Stomach smooth muscle (tissue), 2 donors: Measurements from ENCODE around the gene MKS1.

Experiments used
- H3K27ac ChIP-seq: one replicate; pipeline ENCODE4 v1.7.0; 2013; ENCODE audit warnings: mild to moderate bottlenecking, low read length, inconsistent platforms
- H3K27me3 ChIP-seq, 2 donors: one replicate each; pipeline ENCODE4 v1.7.0; 2013; ENCODE audit warnings: low read length in 2 of 2; ENCODE audit not compliant: insufficient read depth in 2 of 2, control insufficient read depth in 1 of 2
- H3K36me3 ChIP-seq, 2 donors: one replicate each; pipeline ENCODE4 v1.7.0; 2013; ENCODE audit warnings: low read length in 2 of 2; ENCODE audit not compliant: control insufficient read depth in 2 of 2, insufficient read depth in 2 of 2
- H3K4me1 ChIP-seq: one replicate; pipeline ENCODE4 v1.7.0; 2013; ENCODE audit warnings: low read length; ENCODE audit not compliant: control insufficient read depth, insufficient read depth
- H3K4me3 ChIP-seq, 2 donors: one replicate each; pipeline ENCODE4 v1.7.0; 2013; ENCODE audit warnings: low read length in 2 of 2
- H3K9ac ChIP-seq, 2 donors: one replicate each; pipeline ENCODE4 v1.7.0; 2013; ENCODE audit warnings: low read length in 2 of 2, mild to moderate bottlenecking in 1 of 2
- H3K9me3 ChIP-seq, 2 donors: one replicate each; pipeline ENCODE4 v1.7.0; 2013; ENCODE audit warnings: low read length in 2 of 2; ENCODE audit not compliant: control insufficient read depth in 2 of 2
- donor health status: healthy.
- donor health status: Pancreatic carcinoma.

Gene MKS1

GRCh38 chr17:58165981-58166380 is 53.1 kb downstream of the MKS1 start:
- Histone ChIP-seq H3K9ac (no peak overlapping the region), H3K4me1 (no peaks in the 10 kb centered on the region), H3K36me3 (no peaks in the 10 kb centered on the region), H3K4me3 (no peak overlapping the region), H3K27ac (no peak overlapping the region), H3K27me3 (peaks cover 2 to 3% of the 10 kb centered on the region in 2 donors), H3K9me3 (no peaks in the 10 kb centered on the region)

- Histone ChIP-seq H3K27me3 (peaks cover 15 to 26% of the 10 kb centered on the region in 2 donors), H3K4me1 (peaks cover 4% of the 10 kb centered on the region), H3K9ac (no peak overlapping the region), H3K27ac (no peak overlapping the region), H3K9me3 (no peaks in the 10 kb centered on the region), H3K4me3 (no peak overlapping the region), H3K36me3 (no peaks in the 10 kb centered on the region)
Observed at GRCh38 chr17:58161566-58161965, 57.5 kb downstream of the MKS1 start.

- Histone ChIP-seq H3K4me1 (peaks cover 4% of the 10 kb centered on the region), H3K27me3 (peaks cover 24 to 33% of the 10 kb centered on the region in 2 donors), H3K9ac (no peak overlapping the region), H3K4me3 (no peak overlapping the region), H3K9me3 (no peaks in the 10 kb centered on the region), H3K27ac (no peak overlapping the region), H3K36me3 (no peaks in the 10 kb centered on the region)
Observed at GRCh38 chr17:58158181-58158580, 60.9 kb downstream of the MKS1 start.

GRCh38 chr17:58156839-58157803 is 61.9 kb downstream of the MKS1 start:
- Histone ChIP-seq H3K4me3 (peak overlapping the region; percentile 60 to 70), H3K9me3 (no peaks in the 10 kb centered on the region), H3K36me3 (no peaks in the 10 kb centered on the region), H3K27ac (no peak overlapping the region), H3K9ac (no peak overlapping the region), H3K27me3 (peaks cover 28 to 36% of the 10 kb centered on the region in 2 donors), H3K4me1 (peaks cover 4% of the 10 kb centered on the region)
